Fibroblast of lung (primary cell): Measurements from ENCODE around the gene DAPK1. TPM values are rescaled to one million over a fixed set of nuclear protein-coding genes. Genes with fewer than 3 reads are reported as not detected.

Source experiments
- DNase-seq, 2 donors: peaks; one replicate each; pipeline versions ENCODE4 v3.0.0 to v3.0.0-alpha.2; 2010; ENCODE audit warnings: low read depth in 2 of 2
- H2AFZ ChIP-seq: 2 replicates; pipeline ENCODE4 v1.5.1; 2012; ENCODE audit warnings: low read length, control low read depth, inconsistent platforms
- H3K27ac ChIP-seq: 2 replicates; pipeline ENCODE4 v1.5.1; 2011; ENCODE audit warnings: low read length, control low read depth; ENCODE audit not compliant: insufficient read depth
- H3K27me3 ChIP-seq: 2 replicates; pipeline ENCODE4 v1.5.1; 2011; ENCODE audit warnings: mild to moderate bottlenecking, low read length; ENCODE audit not compliant: control insufficient read depth, insufficient read depth
- H3K36me3 ChIP-seq: 2 replicates; pipeline ENCODE4 v1.5.1; 2011; ENCODE audit warnings: low read length; ENCODE audit not compliant: control insufficient read depth, insufficient read depth
- H3K4me1 ChIP-seq: 2 replicates; pipeline ENCODE4 v1.5.1; 2011; ENCODE audit warnings: low read length; ENCODE audit not compliant: control insufficient read depth, insufficient read depth; ENCODE audit errors: extremely low read depth
- H3K4me2 ChIP-seq: 2 replicates; pipeline ENCODE4 v1.5.1; 2011; ENCODE audit warnings: low read length, control low read depth; ENCODE audit not compliant: insufficient read depth; ENCODE audit errors: extremely low read depth
- H3K4me3 ChIP-seq, 4 experiments: fragments of 200-600 bp in 1 of 4; sonication (generic) in 1 of 4; replicated peaks in 1 of 4; 2 replicates each; pipeline ENCODE4 v1.5.1; 2011 to 2016; ENCODE audit warnings: low read length in 4 of 4, low read depth in 3 of 4, mild to moderate bottlenecking in 3 of 4, control low read depth in 2 of 4, inconsistent platforms in 1 of 4, mixed read lengths in 1 of 4; ENCODE audit not compliant: insufficient read depth in 1 of 4; ENCODE audit errors: control extremely low read depth in 1 of 4
- H3K79me2 ChIP-seq: 2 replicates; pipeline ENCODE4 v1.5.1; 2012; ENCODE audit warnings: mild to moderate bottlenecking, low read length, inconsistent platforms; ENCODE audit not compliant: control insufficient read depth, insufficient read depth
- H3K9ac ChIP-seq: 2 replicates; pipeline ENCODE4 v1.5.1; 2011; ENCODE audit warnings: mild to moderate bottlenecking, low read length, control low read depth; ENCODE audit not compliant: insufficient read depth
- H3K9me3 ChIP-seq: 2 replicates; pipeline ENCODE4 v1.5.1; 2012; ENCODE audit warnings: low read depth, low read length; ENCODE audit not compliant: control insufficient read depth, insufficient read depth
- H4K20me1 ChIP-seq: 2 replicates; pipeline ENCODE4 v1.5.1; 2011; ENCODE audit warnings: low read length; ENCODE audit not compliant: control insufficient read depth, insufficient read depth; ENCODE audit errors: extremely low read depth
- CTCF ChIP-seq, 2 donors: IDR thresholded peaks in 1 of 2; conservative IDR thresholded peaks in 1 of 2; 1 replicate in 1 of 2; 2 replicates in 1 of 2; pipeline ENCODE4 v1.5.1; 2011 to 2012; ENCODE audit warnings: low read length in 2 of 2, control low read depth in 1 of 2, inconsistent platforms in 1 of 2, low read depth in 1 of 2, mild to moderate bottlenecking in 1 of 2
- EZH2 ChIP-seq: IDR thresholded peaks from 2 replicates; pipeline ENCODE4 v1.5.1; 2012; ENCODE audit warnings: low read length, control low read depth, mild to moderate bottlenecking; ENCODE audit errors: missing control alignments
- polyA plus RNA-seq, 2 donors: library from polyadenylated mRNA; depleted of rRNA in 1 of 2; stranded (reverse) in 1 of 2; unstranded in 1 of 2; fragments of >200 nt; gene quantifications; 2 replicates each; pipeline ENCODE4 v1.2.1, GENCODE V29; 2011 to 2012; ENCODE audit warnings: missing spikeins in 1 of 2
- total RNA-seq: library from RNA; depleted of rRNA; stranded (reverse); fragments of >200 nt; gene quantifications from 2 replicates; pipeline ENCODE4 v1.2.1, GENCODE V29; 2014

DAPK1 gene
- total and polyA plus RNA-seq, 2 donors (not counting 1 experiment from before 2014, with no cell fraction given) = 1.1 to 15.5 TPM

GRCh38 chr9:87601176-87601575 is 103.5 kb downstream of the DAPK1 start:
- H3K4me3 ChIP-seq = no peak overlapping the region
- H2AFZ ChIP-seq = no peak overlapping the region
- H3K79me2 ChIP-seq = no peaks in the 10 kb centered on the region
- H3K27me3 ChIP-seq = no peaks in the 10 kb centered on the region
- H3K9me3 ChIP-seq = no peaks in the 10 kb centered on the region
- H3K4me2 ChIP-seq = no peak overlapping the region
- no peaks in the 10 kb centered on the region for H3K36me3 ChIP-seq
- H3K9ac ChIP-seq = no peak overlapping the region
- TF ChIP-seq CTCF (conservative IDR thresholded peaks at IDR 0.05 in 1 of 2, IDR thresholded peaks at IDR 0.05 in 1 of 2; ENCODE audit: low read depth in 1 of 2, low read length in 2 of 2) (no peak), EZH2 (no peak)
- DNase-seq = no peak
- H4K20me1 ChIP-seq = no peaks in the 10 kb centered on the region
- H3K27ac ChIP-seq = no peak overlapping the region
- H3K4me1 ChIP-seq = no peaks in the 10 kb centered on the region

- H3K4me1 ChIP-seq = no peaks in the 10 kb centered on the region
- no peak overlapping the region for H3K27ac ChIP-seq
- no peak overlapping the region for H2AFZ ChIP-seq
- no peaks in the 10 kb centered on the region for H3K36me3 ChIP-seq
- no peak overlapping the region for H3K4me3 ChIP-seq
- no peak overlapping the region for H3K4me2 ChIP-seq
- DNase-seq = no peak
- no peaks in the 10 kb centered on the region for H3K9me3 ChIP-seq
- no peaks in the 10 kb centered on the region for H3K79me2 ChIP-seq
- no peaks in the 10 kb centered on the region for H3K27me3 ChIP-seq
- TF ChIP-seq CTCF (conservative IDR thresholded peaks at IDR 0.05 in 1 of 2, IDR thresholded peaks at IDR 0.05 in 1 of 2; ENCODE audit: low read depth in 1 of 2, low read length in 2 of 2) = no peak
- TF ChIP-seq EZH2 = no peak
- H4K20me1 ChIP-seq = no peaks in the 10 kb centered on the region
- H3K9ac ChIP-seq = no peak overlapping the region
Observed at GRCh38 chr9:87601595-87601994, 103.9 kb downstream of the DAPK1 start.

GRCh38 chr9:87602933-87603643 is 105.4 kb downstream of the DAPK1 start:
- no peak overlapping the region for H3K27ac ChIP-seq
- no peaks in the 10 kb centered on the region for H3K9me3 ChIP-seq
- H3K27me3 ChIP-seq = no peaks in the 10 kb centered on the region
- no peak overlapping the region for H3K9ac ChIP-seq
- no peaks in the 10 kb centered on the region for H3K79me2 ChIP-seq
- no peak overlapping the region for H3K4me3 ChIP-seq
- DNase-seq = no peak
- H3K36me3 ChIP-seq = no peaks in the 10 kb centered on the region
- H3K4me2 ChIP-seq = no peak overlapping the region
- no peak overlapping the region for H2AFZ ChIP-seq
- TF ChIP-seq EZH2 (no peak), CTCF (conservative IDR thresholded peaks at IDR 0.05 in 1 of 2, IDR thresholded peaks at IDR 0.05 in 1 of 2; ENCODE audit: low read depth in 1 of 2, low read length in 2 of 2) (no peak)
- no peaks in the 10 kb centered on the region for H4K20me1 ChIP-seq
- no peaks in the 10 kb centered on the region for H3K4me1 ChIP-seq
